GM18858 (cell line): ENCODE measurements around the gene CAB39L.

Experiments
- ATAC-seq: cut with Tn5 transposase; IDR thresholded peaks from one replicate; pipeline ENCODE4 v1.9.1; 2021; ENCODE audit not compliant: unreplicated experiment

CAB39L gene

GRCh38 chr13:49314344-49314882 lies 129.5 kb downstream of the CAB39L start:
- ATAC-seq, result no peak

- ATAC-seq, result no peak
Observed at GRCh38 chr13:49311816-49312215, 132.0 kb downstream of the CAB39L start.

GRCh38 chr13:49310251-49310650 lies 133.6 kb downstream of the CAB39L start:
- ATAC-seq, result no peak

DNA sequence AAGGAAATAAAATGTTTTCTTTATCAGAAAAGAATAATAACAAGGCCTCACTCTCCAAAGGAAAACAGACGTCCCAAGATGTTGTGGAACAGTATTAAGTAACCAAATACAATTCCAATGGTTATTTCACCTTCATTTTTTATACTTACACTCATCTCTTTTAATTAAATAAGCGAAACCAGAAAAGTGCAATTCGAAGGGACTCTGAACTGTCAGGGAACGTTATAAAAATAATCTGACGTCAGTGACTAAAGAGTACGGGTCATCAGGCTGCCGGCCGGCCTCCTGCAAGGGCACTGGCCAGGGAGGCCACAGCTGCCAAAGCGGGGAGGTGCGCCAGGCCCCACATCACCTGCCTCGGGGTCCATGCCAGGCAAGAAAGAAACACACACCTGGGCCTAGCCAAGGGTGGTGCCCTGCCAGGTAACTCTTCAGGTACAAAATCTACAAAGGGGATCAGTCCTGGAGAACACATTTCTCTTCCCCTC lies 134.9 kb downstream of the CAB39L start:
- ATAC-seq, result no peak

DNA sequence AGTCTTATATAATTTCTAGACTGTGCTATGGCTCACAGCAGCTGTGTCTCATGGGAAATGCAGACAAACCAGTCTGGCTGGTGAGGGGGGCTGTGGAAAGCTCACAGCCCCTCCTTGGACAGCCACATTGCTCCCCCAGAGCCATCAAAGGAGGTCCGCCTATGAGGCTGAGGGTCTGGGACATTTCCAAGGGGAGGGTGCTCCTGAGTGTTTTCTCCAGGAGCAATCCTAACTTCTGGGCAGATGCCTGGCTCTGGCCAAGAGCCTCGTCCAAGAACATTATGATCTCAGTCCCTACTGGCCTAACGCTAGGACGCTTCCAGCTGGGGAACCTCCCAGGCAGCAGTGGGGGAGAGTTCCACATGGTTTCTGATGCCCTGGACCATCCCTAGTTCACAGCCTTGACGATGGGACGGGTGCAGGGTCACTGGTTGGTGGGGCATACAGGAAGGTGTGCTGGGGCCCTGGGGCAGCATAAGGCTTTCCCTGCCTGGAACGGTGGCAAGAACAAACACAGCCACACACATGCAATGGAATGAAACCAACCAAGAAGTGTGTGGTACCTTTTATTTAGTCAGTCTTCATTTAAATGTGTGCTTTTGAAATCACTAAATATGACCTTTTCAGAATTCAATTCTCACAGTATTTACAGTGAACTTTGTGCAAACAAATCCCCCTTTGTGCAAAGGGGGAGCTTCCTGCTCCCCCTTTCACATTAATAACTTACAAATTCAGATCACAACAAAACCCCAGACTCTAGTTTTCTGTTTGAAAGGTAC lies 135.6 kb downstream of the CAB39L start:
- ATAC-seq, result no peak

- no peak for ATAC-seq
Observed at GRCh38 chr13:49307365-49307764, 136.5 kb downstream of the CAB39L start.

GRCh38 chr13:49305792-49306425 lies 138.0 kb downstream of the CAB39L start:
- no peak for ATAC-seq

GRCh38 chr13:49304763-49305700 lies 138.8 kb downstream of the CAB39L start:
- ATAC-seq, result no peak

- no peak for ATAC-seq
Observed at GRCh38 chr13:49304356-49304755, 139.5 kb downstream of the CAB39L start.

GRCh38 chr13:49303533-49304252 lies 140.2 kb downstream of the CAB39L start:
- no peak for ATAC-seq

GRCh38 chr13:49302817-49303216 lies 141.0 kb downstream of the CAB39L start:
- ATAC-seq, result no peak

DNA sequence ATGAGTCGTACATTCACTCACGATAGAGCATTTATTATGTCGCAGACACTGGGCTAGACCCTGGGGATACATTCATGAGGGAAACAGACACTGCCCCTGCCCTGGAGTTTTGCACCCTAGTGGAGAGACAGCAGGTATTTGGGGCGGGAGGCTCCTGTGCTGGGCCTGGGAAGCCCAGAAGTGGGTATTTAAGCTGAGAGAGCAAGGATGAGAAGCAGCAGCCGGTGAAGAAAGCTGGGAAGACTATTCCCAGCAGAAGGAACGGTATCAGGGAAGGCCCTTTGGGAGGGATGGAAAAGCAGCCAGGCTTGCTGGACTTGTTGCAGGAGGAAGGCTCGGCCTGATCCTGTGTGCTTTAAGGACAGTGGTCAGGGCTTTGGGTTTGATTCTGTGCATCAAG lies 141.6 kb downstream of the CAB39L start:
- ATAC-seq, result no peak

DNA sequence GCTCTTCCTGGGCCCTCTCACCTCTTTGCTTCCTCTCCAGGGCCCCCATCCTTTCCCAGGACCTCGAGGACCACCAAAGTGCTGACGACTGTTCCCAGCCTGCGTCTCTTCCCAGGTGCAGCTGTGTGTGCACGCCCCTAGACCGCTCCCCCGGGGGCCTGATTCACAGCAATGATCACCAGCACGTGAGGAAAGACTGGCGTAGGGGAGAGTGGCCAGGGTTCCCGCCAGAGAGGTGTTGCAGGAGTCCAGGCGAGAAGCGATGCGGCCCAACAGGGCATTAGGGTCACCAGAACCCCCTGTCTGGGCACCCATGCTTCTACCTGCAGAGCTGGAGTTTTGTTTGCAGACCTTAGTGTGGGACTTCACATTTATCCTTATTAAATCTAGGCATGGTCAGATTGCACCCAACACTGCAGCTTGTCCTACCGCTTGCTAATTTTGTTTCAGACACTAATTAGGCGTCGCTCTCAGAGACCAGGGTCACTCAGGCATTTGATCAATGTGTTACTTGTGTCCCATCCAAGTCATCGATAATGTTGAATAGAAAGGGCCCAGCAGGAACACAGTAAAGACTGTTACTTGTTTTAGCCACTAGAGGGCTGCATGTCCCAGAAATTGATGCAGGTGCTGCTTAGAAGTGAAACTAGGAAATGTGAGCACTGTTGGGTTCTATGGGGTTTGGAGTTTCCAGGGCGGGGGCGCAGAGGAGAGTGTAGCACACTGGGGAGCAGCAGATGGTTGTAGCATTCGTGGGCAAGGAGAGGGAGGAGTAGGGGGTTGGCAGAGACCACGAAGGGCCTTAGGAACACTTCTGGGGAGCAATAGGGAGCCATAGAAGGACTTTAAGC lies 142.9 kb downstream of the CAB39L start:
- peak; percentile 88 for ATAC-seq

GRCh38 chr13:49300276-49300675 lies 143.6 kb downstream of the CAB39L start:
- no peak for ATAC-seq

DNA sequence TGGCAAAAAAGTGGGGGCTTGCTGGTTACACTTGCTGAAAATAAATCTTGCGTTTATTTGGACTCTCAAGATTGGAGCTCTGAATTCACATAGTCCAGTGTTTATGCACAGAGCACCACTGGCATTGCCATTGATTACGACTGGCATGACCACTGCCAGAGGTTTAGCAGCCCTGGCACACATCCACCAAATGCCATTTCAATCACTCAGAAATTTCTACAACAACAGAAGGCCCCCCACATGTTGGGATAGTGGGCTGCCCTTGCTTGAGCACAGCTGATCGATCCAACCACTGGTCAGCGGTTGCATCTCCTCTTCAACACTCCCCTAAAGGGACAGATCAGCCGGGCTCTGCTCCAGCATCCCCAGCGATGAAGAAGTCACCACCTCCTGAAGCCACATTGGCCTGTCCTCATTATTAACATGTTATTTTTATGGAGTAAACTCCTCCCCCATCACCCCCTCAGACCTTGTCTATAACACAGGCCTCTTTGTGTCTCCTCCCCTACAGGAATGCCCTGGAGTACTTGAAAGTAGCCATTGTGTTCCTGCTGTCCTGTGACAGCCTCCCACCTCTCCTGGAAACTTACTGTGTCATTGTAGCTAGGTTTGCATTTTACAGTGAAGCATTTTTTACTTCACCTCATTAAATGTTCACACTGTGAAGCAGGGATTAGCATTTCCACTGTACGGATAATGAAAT lies 144.8 kb downstream of the CAB39L start:
- no peak for ATAC-seq

GRCh38 chr13:49298416-49298815 lies 145.4 kb downstream of the CAB39L start:
- ATAC-seq, result no peak

GRCh38 chr13:49297338-49297737 lies 146.5 kb downstream of the CAB39L start:
- ATAC-seq, result no peak

DNA sequence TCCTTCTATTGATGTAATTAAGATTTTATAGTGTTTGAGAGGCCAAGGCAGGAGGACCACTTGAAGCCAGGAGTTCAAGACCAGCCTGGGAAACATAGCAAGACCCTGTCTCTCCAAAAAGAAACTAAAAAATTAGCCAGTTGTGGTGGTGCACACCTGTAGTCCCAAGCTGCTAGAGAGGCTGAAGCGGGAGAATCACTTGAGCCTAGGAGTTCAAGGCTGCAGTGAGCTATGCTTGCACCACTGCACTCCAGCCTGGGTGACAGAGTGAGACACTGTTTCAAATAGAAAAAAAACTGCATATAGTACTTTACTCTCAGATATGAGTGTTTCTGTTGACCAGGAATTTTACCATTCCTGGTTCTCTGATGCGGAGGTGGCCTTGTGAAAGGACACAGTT lies 147.2 kb downstream of the CAB39L start:
- ATAC-seq, result no peak

DNA sequence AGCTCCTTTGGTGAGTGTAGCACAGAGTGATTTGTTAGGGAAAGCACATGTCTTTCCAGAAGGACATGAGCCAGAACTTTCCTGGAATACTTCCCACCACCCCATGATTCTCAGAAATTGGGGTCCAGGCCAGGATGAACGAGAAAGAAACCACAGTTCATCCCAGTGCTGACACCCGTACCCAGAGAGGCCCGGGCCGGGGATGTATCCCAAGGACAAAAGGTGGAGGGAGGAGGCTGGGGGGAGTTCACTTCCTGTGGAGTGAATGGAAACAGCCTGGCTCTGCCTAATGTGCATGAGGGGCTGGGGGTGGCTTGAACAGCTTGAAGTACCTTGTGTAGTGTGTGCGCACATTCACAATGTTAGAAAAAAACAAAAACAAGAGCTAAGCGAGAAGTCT lies 148.6 kb downstream of the CAB39L start:
- ATAC-seq, result no peak
